Panc1 (cell line): ENCODE results near the gene FGD4. TPM values are rescaled to one million over a fixed set of nuclear protein-coding genes. Genes with fewer than 3 reads are reported as not detected.

Source experiments
- ATAC-seq: fragments of 200-7000 bp; cut with Tn5 transposase; 2 replicates; pipeline ENCODE4 v1.9.1; 2020; ENCODE audit warnings: mild to moderate bottlenecking, moderate library complexity
- Bru-seq: library from RNA; stranded (reverse); fragments of 400-500 nt; gene quantifications from one replicate; lab custom pipeline; 2021; lab: Mats Ljungman, UMichigan
- BruChase-seq, 2 experiments: library from RNA; stranded (reverse); fragments of 400-500 nt; gene quantifications; one replicate each; lab custom pipeline; 2021; lab: Mats Ljungman, UMichigan
- BruUV-seq: library from RNA; stranded (reverse); fragments of 400-500 nt; replicated peaks from 2 replicates; lab custom pipeline; 2021; lab: Mats Ljungman, UMichigan
- CTCF ChIA-PET: fragments of 300-600 bp; sonication (Branson Sonifier 250); formaldehyde crosslinking; loops from one replicate; lab custom pipeline; 2022; ENCODE audit warnings: antibody characterized with exemption; lab: Charles Lee
- POLR2A ChIA-PET: fragments of 300-600 bp; sonication (Branson Sonifier 250); formaldehyde crosslinking; loops from one replicate; lab custom pipeline; 2022; ENCODE audit warnings: antibody characterized with exemption; lab: Charles Lee
- DNase-seq: peaks from one replicate; pipeline ENCODE4 v3.0.0-alpha.2; 2010; ENCODE audit warnings: low read depth, low spot score
- H3K27ac ChIP-seq: 2 replicates; pipeline ENCODE4 v1.5.1; 2011; ENCODE audit warnings: mild to moderate bottlenecking, low read length, inconsistent platforms
- H3K27me3 ChIP-seq: fragments of 200-500 bp; sonication (Bioruptor generic); 2 replicates; pipeline ENCODE4 v1.6.0; 2014; ENCODE audit warnings: low read length, inconsistent platforms; ENCODE audit not compliant: control insufficient read depth, insufficient read depth
- H3K36me3 ChIP-seq: fragments of 200-500 bp; sonication (Bioruptor generic); 2 replicates; pipeline ENCODE4 v1.5.1; 2014; ENCODE audit warnings: inconsistent platforms, mild to moderate bottlenecking, low read length, moderate library complexity; ENCODE audit not compliant: control insufficient read depth, insufficient read depth
- H3K4me1 ChIP-seq: 2 replicates; pipeline ENCODE4 v1.5.1; 2011; ENCODE audit warnings: inconsistent platforms, mild to moderate bottlenecking, low read length, moderate library complexity; ENCODE audit not compliant: control insufficient read depth, insufficient read depth
- H3K4me3 ChIP-seq, 2 experiments: 2 replicates each; pipeline ENCODE4 v1.5.1; 2011 to 2012; ENCODE audit warnings: low read depth in 2 of 2, low read length in 2 of 2, mild to moderate bottlenecking in 2 of 2, inconsistent platforms in 1 of 2, moderate library complexity in 1 of 2
- H3K9me3 ChIP-seq: fragments of 200-500 bp; sonication (Bioruptor generic); 2 replicates; pipeline ENCODE4 v1.5.1; 2014; ENCODE audit warnings: low read depth, mild to moderate bottlenecking, inconsistent platforms, low read length, moderate library complexity; ENCODE audit not compliant: control insufficient read depth, insufficient read depth
- CTCF ChIP-seq: fragments of 450-650 bp; IDR thresholded peaks from 2 replicates; pipeline ENCODE4 v1.5.1; 2017; ENCODE audit warnings: mild to moderate bottlenecking
- POLR2AphosphoS5 ChIP-seq: IDR thresholded peaks from 2 replicates; pipeline ENCODE4 v1.6.1; 2012; ENCODE audit warnings: mild to moderate bottlenecking, low read depth, low read length, moderate library complexity
- SIN3A ChIP-seq: IDR thresholded peaks from 2 replicates; pipeline ENCODE4 v1.6.1; 2012; ENCODE audit warnings: low read depth, mild to moderate bottlenecking, low read length, moderate library complexity, borderline replicate concordance; ENCODE audit not compliant: insufficient read depth
- TCF7L2 ChIP-seq: IDR thresholded peaks from 2 replicates; pipeline ENCODE4 v1.6.1; 2011; ENCODE audit warnings: mild to moderate bottlenecking, low read depth, low read length, inconsistent platforms
- in situ Hi-C: cut with HindIII; loops from 2 replicates; pipeline ENCODE4 v1.10.0; 2016; ENCODE audit warnings: low sequenced_read_pairs, low pct_unique_long_range_greater_than_20kb
- intact Hi-C: fragments of 100-400 bp; cut with micrococcal nuclease; formaldehyde crosslinking; loops from one replicate; pipeline ENCODE4 v1.10.0; 2022; ENCODE audit not compliant: unreplicated experiment
- long read RNA-seq: library from polyadenylated mRNA; unstranded; transcript quantifications from one replicate; pipeline ENCODE4 v2.0.0, GENCODE V29; 2021; ENCODE audit not compliant: unreplicated experiment
- polyA plus RNA-seq: library from polyadenylated mRNA; unstranded; fragments of >200 nt; gene quantifications from one replicate; pipeline ENCODE4 v1.2.1, GENCODE V29; 2012; ENCODE audit warnings: missing spikeins; ENCODE audit not compliant: insufficient read length
- total RNA-seq: library from RNA; stranded (reverse); gene quantifications from one replicate; pipeline ENCODE4 v1.2.1, GENCODE V29; 2021; ENCODE audit not compliant: unreplicated experiment
- TF ChIP-seq, protein P1 (sequence below), 2 experiments: IDR thresholded peaks; 2 replicates each; pipeline ENCODE4 v1.6.1; 2011 to 2012; ENCODE audit warnings: low read depth in 2 of 2, control low read depth in 1 of 2, low read length in 1 of 2, mild to moderate bottlenecking in 1 of 2, moderate library complexity in 1 of 2; ENCODE audit not compliant: insufficient read depth in 1 of 2

Gene FGD4
- 5.0 TPM for total RNA-seq
- 1.7 TPM for polyA plus RNA-seq
- percentile 63 among the genes with signal in this experiment for Bru-seq, nascent RNA
- BruChase-seq, experiment 1, labeled RNA remaining after a 2-hour chase: percentile 59 among the genes with signal in this experiment
- percentile 56 among the genes with signal in this experiment for BruChase-seq, experiment 2, labeled RNA remaining after a 6-hour chase
- long read RNA-seq, partial matches to known transcripts: 4 of 11 reads
- long read RNA-seq, other reads (novel, unspliced or antisense): 6 of 11 reads

GRCh38 chr12:32399370-32400113, at the start of gene FGD4:
TSS of gene FGD4 (plus strand) at chr12:32399558.
- TF ChIP-seq, protein P1, sequence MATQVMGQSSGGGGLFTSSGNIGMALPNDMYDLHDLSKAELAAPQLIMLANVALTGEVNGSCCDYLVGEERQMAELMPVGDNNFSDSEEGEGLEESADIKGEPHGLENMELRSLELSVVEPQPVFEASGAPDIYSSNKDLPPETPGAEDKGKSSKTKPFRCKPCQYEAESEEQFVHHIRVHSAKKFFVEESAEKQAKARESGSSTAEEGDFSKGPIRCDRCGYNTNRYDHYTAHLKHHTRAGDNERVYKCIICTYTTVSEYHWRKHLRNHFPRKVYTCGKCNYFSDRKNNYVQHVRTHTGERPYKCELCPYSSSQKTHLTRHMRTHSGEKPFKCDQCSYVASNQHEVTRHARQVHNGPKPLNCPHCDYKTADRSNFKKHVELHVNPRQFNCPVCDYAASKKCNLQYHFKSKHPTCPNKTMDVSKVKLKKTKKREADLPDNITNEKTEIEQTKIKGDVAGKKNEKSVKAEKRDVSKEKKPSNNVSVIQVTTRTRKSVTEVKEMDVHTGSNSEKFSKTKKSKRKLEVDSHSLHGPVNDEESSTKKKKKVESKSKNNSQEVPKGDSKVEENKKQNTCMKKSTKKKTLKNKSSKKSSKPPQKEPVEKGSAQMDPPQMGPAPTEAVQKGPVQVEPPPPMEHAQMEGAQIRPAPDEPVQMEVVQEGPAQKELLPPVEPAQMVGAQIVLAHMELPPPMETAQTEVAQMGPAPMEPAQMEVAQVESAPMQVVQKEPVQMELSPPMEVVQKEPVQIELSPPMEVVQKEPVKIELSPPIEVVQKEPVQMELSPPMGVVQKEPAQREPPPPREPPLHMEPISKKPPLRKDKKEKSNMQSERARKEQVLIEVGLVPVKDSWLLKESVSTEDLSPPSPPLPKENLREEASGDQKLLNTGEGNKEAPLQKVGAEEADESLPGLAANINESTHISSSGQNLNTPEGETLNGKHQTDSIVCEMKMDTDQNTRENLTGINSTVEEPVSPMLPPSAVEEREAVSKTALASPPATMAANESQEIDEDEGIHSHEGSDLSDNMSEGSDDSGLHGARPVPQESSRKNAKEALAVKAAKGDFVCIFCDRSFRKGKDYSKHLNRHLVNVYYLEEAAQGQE (IDR thresholded peaks at IDR 0.05; ENCODE audit: insufficient read depth in 1 of 2, low read depth in 2 of 2, low read length in 1 of 2): 0 out of 4 replicates have a peak, but pooled peaks of 1 of the 2 experiments have one; percentile 14
- TF ChIP-seq SIN3A: peak; percentile 78; the same call in 1 of the 2 replicates
- peak; percentile 63 for TF ChIP-seq POLR2AphosphoS5
- TF ChIP-seq TCF7L2: 0 out of 2 replicates have a peak, but pooled peaks have one; percentile 32
- peak; percentile 84 for TF ChIP-seq CTCF
- no peaks in the 10 kb centered on the region for H3K9me3 ChIP-seq
- DNase-seq: no peak
- in situ Hi-C loops: no loop called here
- H3K27me3 ChIP-seq: 0 out of 2 replicates have a peak, but pooled peaks cover 4% of the 10 kb centered on the region
- ATAC-seq: peak; percentile 98
- peak within 1 kb of the TSS; percentile 72 for H3K27ac ChIP-seq
- H3K4me1 ChIP-seq: peaks cover 7% of the 10 kb centered on the region
- intact Hi-C loops: no loop called here
- H3K36me3 ChIP-seq: no peaks in the 10 kb centered on the region; the same call in 1 of the 2 replicates
- no TSS peak for BruUV-seq
- ChIA-PET POLR2A (interaction anchor here (0.6 kb wide), 1 partner anchor 329 kb away, joined by 3 read pairs; no protein-coding TSS in a partner anchor), CTCF (interaction anchor here (1.3 kb wide), 1 partner anchor 31 kb away, joined by 3 read pairs; no protein-coding TSS in a partner anchor)
- peak within 1 kb of the TSS; percentile 69 to 80 for H3K4me3 ChIP-seq

- Histone ChIP-seq H3K4me1 (no peaks in the 10 kb centered on the region), H3K4me3 (no peak overlapping the region), H3K27ac (no peak overlapping the region), H3K9me3 (no peaks in the 10 kb centered on the region), H3K27me3 (no peaks in the 10 kb centered on the region), H3K36me3 (no peaks in the 10 kb centered on the region)
- no peak for ATAC-seq
- TF ChIP-seq CTCF (no peak), TCF7L2 (no peak)
- in situ Hi-C loops: no loop called here
- intact Hi-C loops: no loop called here
- POLR2A ChIA-PET: no interaction called here
- no peak for DNase-seq
- BruUV-seq: no TSS peak
- CTCF ChIA-PET: no interaction called here
Measured at GRCh38 chr12:32353540-32353939, 45.8 kb upstream of the FGD4 start.
